Activated naive CD4-positive, alpha-beta T cell treated with anti-CD3 and anti-CD28 coated beads, Interleukin-2, amount 50 U/mL, for 72 hours (primary cell): ENCODE data around the gene EXOC3. TPM values are rescaled to one million over a fixed set of nuclear protein-coding genes. Genes with fewer than 3 reads are reported as not detected.
A peak's percentile ranks its signal among the peaks of the same experiment; 100 is the strongest.

Source experiments
- ATAC-seq, 2 donors: fragments of 150-1000 bp; cut with Tn5 transposase; 2 replicates each; pipeline ENCODE4 v1.10.0; 2021; ENCODE audit warnings: mild to moderate bottlenecking in 2 of 2, moderate library complexity in 2 of 2
- DNase-seq, 2 donors: peaks; one replicate each; pipeline ENCODE4 v3.0.0; 2021 to 2022; ENCODE audit warnings: low spot score in 2 of 2
- H3K27ac Mint-ChIP-seq, 2 donors: one replicate each; pipeline ENCODE4 v1.8.0; 2022; ENCODE audit warnings: mild to moderate bottlenecking in 2 of 2, mixed read lengths in 2 of 2
- H3K36me3 Mint-ChIP-seq, 2 donors: one replicate each; pipeline ENCODE4 v1.8.0; 2022; ENCODE audit warnings: mixed read lengths in 2 of 2
- H3K9me3 Mint-ChIP-seq, 2 donors: one replicate each; pipeline ENCODE4 v1.8.0; 2022; ENCODE audit warnings: mixed read lengths in 2 of 2
- total RNA-seq, 2 donors: library from RNA; stranded (reverse); gene quantifications; one replicate each; pipeline ENCODE4 v1.2.3, GENCODE V29; 2022

The EXOC3 gene
- total RNA-seq, 2 donors from 2014 or later: 83.8 to 101 TPM

GRCh38 chr5:419970-420369, 23.0 kb upstream of the EXOC3 start:
- DNase-seq (no peak), ATAC-seq (no peak)
- Mint-ChIP-seq H3K9me3 (no peaks in the 10 kb centered on the region), H3K27ac (peak overlapping the region in 1 of 2 donors; percentile 29), H3K36me3 (peaks cover 0 to 24% of the 10 kb centered on the region in 2 donors)

GRCh38 chr5:420632-421286, 22.2 kb upstream of the EXOC3 start:
- peaks cover 0 to 25% of the 10 kb centered on the region in 2 donors for H3K36me3 Mint-ChIP-seq
- no peak overlapping the region for H3K27ac Mint-ChIP-seq
- DNase-seq: peak in 1 of 2 donors; percentile 41
- ATAC-seq: no peak
- H3K9me3 Mint-ChIP-seq: no peaks in the 10 kb centered on the region

- Mint-ChIP-seq H3K9me3 (peaks cover 4 to 5% of the 10 kb centered on the region in 2 donors), H3K27ac (peak overlapping the region; percentile 4 to 50), H3K36me3 (peaks cover 0 to 32% of the 10 kb centered on the region in 2 donors)
- DNase-seq (peak in 1 of 2 donors; percentile 50), ATAC-seq (no peak)
Measured at GRCh38 chr5:421287-421880, 21.6 kb upstream of the EXOC3 start.

- H3K36me3 Mint-ChIP-seq: peaks cover 0 to 37% of the 10 kb centered on the region in 2 donors
- DNase-seq: peak in 1 of 2 donors; percentile 35
- peak overlapping the region; percentile 4 to 50 for H3K27ac Mint-ChIP-seq
- peaks cover 7% of the 10 kb centered on the region in 2 donors for H3K9me3 Mint-ChIP-seq
- ATAC-seq: no peak
Measured at GRCh38 chr5:421901-422300, 21.1 kb upstream of the EXOC3 start.

GRCh38 chr5:422323-423232, 20.4 kb upstream of the EXOC3 start:
- ATAC-seq: peak in 1 of 2 donors; percentile 10
- peak overlapping the region; percentile 14 to 57 for H3K27ac Mint-ChIP-seq
- H3K36me3 Mint-ChIP-seq: peaks cover 0 to 38% of the 10 kb centered on the region in 2 donors
- peak in 1 of 2 donors; percentile 48 for DNase-seq
- peaks cover 7% of the 10 kb centered on the region in 2 donors for H3K9me3 Mint-ChIP-seq

GRCh38 chr5:423233-423565, 19.8 kb upstream of the EXOC3 start:
- ATAC-seq: no peak
- peak overlapping the region; percentile 14 to 57 for H3K27ac Mint-ChIP-seq
- H3K9me3 Mint-ChIP-seq: peaks cover 7% of the 10 kb centered on the region in 2 donors
- DNase-seq: peak in 1 of 2 donors; percentile 49
- peaks cover 6 to 44% of the 10 kb centered on the region in 2 donors for H3K36me3 Mint-ChIP-seq

- H3K9me3 Mint-ChIP-seq: peaks cover 7% of the 10 kb centered on the region in 2 donors
- peak in 1 of 2 donors; percentile 48 for DNase-seq
- H3K27ac Mint-ChIP-seq: peak overlapping the region in 1 of 2 donors; percentile 50
- peaks cover 7 to 45% of the 10 kb centered on the region in 2 donors for H3K36me3 Mint-ChIP-seq
- no peak for ATAC-seq
Measured at GRCh38 chr5:423626-424261, 19.2 kb upstream of the EXOC3 start.

GRCh38 chr5:424301-425110, 18.5 kb upstream of the EXOC3 start:
- DNase-seq (peak in 1 of 2 donors; percentile 48), ATAC-seq (peak in 1 of 2 donors; percentile 22)
- Mint-ChIP-seq H3K36me3 (peaks cover 7 to 45% of the 10 kb centered on the region in 2 donors), H3K9me3 (peaks cover 7% of the 10 kb centered on the region in 2 donors), H3K27ac (peak overlapping the region in 1 of 2 donors; percentile 75)

- H3K9me3 Mint-ChIP-seq: peaks cover 7% of the 10 kb centered on the region in 2 donors
- DNase-seq (peak in 1 of 2 donors; percentile 41), ATAC-seq (peak in 1 of 2 donors; percentile 42)
- no peak overlapping the region for H3K27ac Mint-ChIP-seq
- peaks cover 13 to 40% of the 10 kb centered on the region in 2 donors for H3K36me3 Mint-ChIP-seq
Measured at GRCh38 chr5:425714-426113, 17.3 kb upstream of the EXOC3 start.

GRCh38 chr5:426392-426976, 16.5 kb upstream of the EXOC3 start:
- peaks cover 13 to 40% of the 10 kb centered on the region in 2 donors for H3K36me3 Mint-ChIP-seq
- DNase-seq (no peak), ATAC-seq (no peak)
- H3K27ac Mint-ChIP-seq: peak overlapping the region in 1 of 2 donors; percentile 3
- peaks cover 7% of the 10 kb centered on the region in 2 donors for H3K9me3 Mint-ChIP-seq

- H3K9me3 Mint-ChIP-seq: peaks cover 7% of the 10 kb centered on the region in 2 donors
- peak overlapping the region in 1 of 2 donors; percentile 15 for H3K27ac Mint-ChIP-seq
- DNase-seq (peak in 1 of 2 donors; percentile 26), ATAC-seq (no peak)
- peaks cover 13 to 33% of the 10 kb centered on the region in 2 donors for H3K36me3 Mint-ChIP-seq
Measured at GRCh38 chr5:427415-428087, 15.4 kb upstream of the EXOC3 start.

GRCh38 chr5:428219-428618, 14.8 kb upstream of the EXOC3 start:
- DNase-seq (no peak), ATAC-seq (no peak)
- Mint-ChIP-seq H3K9me3 (peaks cover 7% of the 10 kb centered on the region in 2 donors), H3K36me3 (peaks cover 13 to 30% of the 10 kb centered on the region in 2 donors), H3K27ac (no peak overlapping the region)

- ATAC-seq (no peak), DNase-seq (peak in 1 of 2 donors; percentile 43)
- H3K9me3 Mint-ChIP-seq: peaks cover 7% of the 10 kb centered on the region in 2 donors
- no peak overlapping the region for H3K27ac Mint-ChIP-seq
- peaks cover 13 to 27% of the 10 kb centered on the region in 2 donors for H3K36me3 Mint-ChIP-seq
Measured at GRCh38 chr5:428754-429452, 14.1 kb upstream of the EXOC3 start.

GRCh38 chr5:429453-430188, 13.4 kb upstream of the EXOC3 start:
- Mint-ChIP-seq H3K9me3 (peaks cover 7% of the 10 kb centered on the region in 2 donors), H3K36me3 (peaks cover 13 to 27% of the 10 kb centered on the region in 2 donors)
- ATAC-seq: no peak

More at GRCh38 chr5:429453-430188, 13.4 kb upstream of the EXOC3 start:
- peak overlapping the region; percentile 71 to 88 for H3K27ac Mint-ChIP-seq
- DNase-seq: peak in 1 of 2 donors; percentile 46
